Measurements from ENCODE around the gene SCRN1.

GRCh38 chr7:30019387-30019786, 29.8 kb upstream of the SCRN1 start:
- TF ChIP-seq CTCF (IDR thresholded peaks at IDR 0.05) (no peak), POLR2A (IDR thresholded peaks at IDR 0.05) (no peak)

Data from prostate gland (tissue), 2 donors.